BE2C (cell line): ENCODE data around the gene ATN1.

Experiments
- DNase-seq: peaks from one replicate; pipeline ENCODE4 v3.0.0-alpha.2; 2020
- H3K27me3 ChIP-seq: fragments of 250-450 bp; sonication (Bioruptor Pico); 2 replicates; pipeline ENCODE4 v1.5.1; 2020; ENCODE audit warnings: mild to moderate bottlenecking
- H3K36me3 ChIP-seq: fragments of 250-450 bp; sonication (Bioruptor Pico); 2 replicates; pipeline ENCODE4 v1.5.1; 2020; ENCODE audit warnings: mild to moderate bottlenecking
- H3K4me1 ChIP-seq: fragments of 250-450 bp; sonication (Bioruptor Pico); 2 replicates; pipeline ENCODE4 v1.5.1; 2020
- H3K4me3 ChIP-seq: 2 replicates; pipeline ENCODE4 v1.5.1; 2011; ENCODE audit warnings: low read depth, low read length
- H3K9me3 ChIP-seq: fragments of 250-450 bp; sonication (Bioruptor Pico); 2 replicates; pipeline ENCODE4 v1.5.1; 2020
- TF ChIP-seq, protein P1 (sequence below): IDR thresholded peaks from 2 replicates; pipeline ENCODE4 v1.5.1; 2012; ENCODE audit warnings: mild to moderate bottlenecking, low read depth, low read length

Gene ATN1

DNA sequence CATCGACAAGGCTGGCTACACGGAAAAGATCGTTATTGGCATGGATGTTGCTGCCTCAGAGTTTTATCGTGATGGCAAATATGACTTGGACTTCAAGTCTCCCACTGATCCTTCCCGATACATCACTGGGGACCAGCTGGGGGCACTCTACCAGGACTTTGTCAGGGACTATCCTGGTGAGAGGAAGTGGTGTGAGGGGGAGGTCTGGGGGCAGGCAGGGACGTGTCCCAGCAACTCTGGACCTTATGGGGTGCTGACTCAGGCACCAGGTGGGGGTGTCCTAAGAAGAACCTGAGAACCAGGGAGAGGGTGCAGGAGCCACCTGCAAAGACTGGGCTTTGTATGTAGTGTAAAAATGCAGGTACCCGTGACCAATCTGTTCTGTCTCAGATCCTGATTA is 8.2 kb upstream of the ATN1 start:
- no peaks in the 10 kb centered on the region for H3K27me3 ChIP-seq
- no peaks in the 10 kb centered on the region for H3K9me3 ChIP-seq
- H3K4me3 ChIP-seq: no peak overlapping the region
- TF ChIP-seq, protein P1, sequence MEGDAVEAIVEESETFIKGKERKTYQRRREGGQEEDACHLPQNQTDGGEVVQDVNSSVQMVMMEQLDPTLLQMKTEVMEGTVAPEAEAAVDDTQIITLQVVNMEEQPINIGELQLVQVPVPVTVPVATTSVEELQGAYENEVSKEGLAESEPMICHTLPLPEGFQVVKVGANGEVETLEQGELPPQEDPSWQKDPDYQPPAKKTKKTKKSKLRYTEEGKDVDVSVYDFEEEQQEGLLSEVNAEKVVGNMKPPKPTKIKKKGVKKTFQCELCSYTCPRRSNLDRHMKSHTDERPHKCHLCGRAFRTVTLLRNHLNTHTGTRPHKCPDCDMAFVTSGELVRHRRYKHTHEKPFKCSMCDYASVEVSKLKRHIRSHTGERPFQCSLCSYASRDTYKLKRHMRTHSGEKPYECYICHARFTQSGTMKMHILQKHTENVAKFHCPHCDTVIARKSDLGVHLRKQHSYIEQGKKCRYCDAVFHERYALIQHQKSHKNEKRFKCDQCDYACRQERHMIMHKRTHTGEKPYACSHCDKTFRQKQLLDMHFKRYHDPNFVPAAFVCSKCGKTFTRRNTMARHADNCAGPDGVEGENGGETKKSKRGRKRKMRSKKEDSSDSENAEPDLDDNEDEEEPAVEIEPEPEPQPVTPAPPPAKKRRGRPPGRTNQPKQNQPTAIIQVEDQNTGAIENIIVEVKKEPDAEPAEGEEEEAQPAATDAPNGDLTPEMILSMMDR: no peak
- no peak for DNase-seq
- H3K4me1 ChIP-seq: peaks cover 2% of the 10 kb centered on the region
- peaks cover 39% of the 10 kb centered on the region for H3K36me3 ChIP-seq

- Histone ChIP-seq H3K9me3 (no peaks in the 10 kb centered on the region), H3K4me1 (peaks cover 17% of the 10 kb centered on the region), H3K4me3 (no peak overlapping the region), H3K27me3 (no peaks in the 10 kb centered on the region), H3K36me3 (peaks cover 35% of the 10 kb centered on the region)
- DNase-seq: no peak
- TF ChIP-seq, protein P1: no peak
These were observed 6.2 kb upstream of the ATN1 start for GRCh38 chr12:6921539-6921938.

DNA sequence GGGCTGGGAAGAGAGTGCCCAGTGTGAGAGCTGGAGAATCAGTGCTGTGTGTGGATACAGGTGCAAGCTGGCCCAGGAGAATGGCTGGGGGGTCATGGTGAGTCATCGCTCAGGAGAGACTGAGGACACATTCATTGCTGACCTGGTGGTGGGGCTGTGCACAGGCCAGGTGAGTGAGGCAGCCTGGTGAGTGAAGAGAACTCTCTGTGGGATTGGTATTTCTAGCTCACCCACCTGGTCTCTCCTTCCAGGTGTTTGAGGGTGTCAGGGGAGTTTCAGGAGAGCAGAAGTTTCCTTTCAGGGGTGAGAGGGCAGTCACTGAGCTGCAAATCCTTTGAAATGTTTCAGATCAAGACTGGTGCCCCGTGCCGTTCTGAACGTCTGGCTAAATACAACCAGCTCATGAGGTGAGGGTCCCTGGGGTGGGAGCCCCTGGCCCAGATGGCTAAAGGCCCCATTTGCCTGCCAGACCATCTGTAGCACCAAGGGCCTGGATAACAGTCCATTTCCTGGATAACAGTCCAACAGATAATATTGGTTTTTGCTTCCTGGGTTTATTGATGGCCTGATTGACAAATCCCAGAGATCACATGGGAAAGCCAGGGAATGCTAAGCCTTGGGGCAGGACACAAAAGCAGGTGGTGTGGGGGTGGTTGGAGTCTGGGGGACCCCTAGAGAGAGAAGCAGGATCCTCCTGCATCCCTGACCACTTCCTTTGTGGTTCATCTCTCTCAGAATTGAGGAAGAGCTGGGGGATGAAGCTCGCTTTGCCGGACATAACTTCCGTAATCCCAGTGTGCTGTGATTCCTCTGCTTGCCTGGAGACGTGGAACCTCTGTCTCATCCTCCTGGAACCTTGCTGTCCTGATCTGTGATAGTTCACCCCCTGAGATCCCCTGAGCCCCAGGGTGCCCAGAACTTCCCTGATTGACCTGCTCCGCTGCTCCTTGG is 5.5 kb upstream of the ATN1 start:
- Histone ChIP-seq H3K9me3 (no peaks in the 10 kb centered on the region), H3K4me1 (peaks cover 17% of the 10 kb centered on the region), H3K27me3 (no peaks in the 10 kb centered on the region), H3K4me3 (no peak overlapping the region), H3K36me3 (peaks cover 28% of the 10 kb centered on the region)
- TF ChIP-seq, protein P1: no peak
- DNase-seq: no peak

- Histone ChIP-seq H3K27me3 (no peaks in the 10 kb centered on the region), H3K4me1 (peaks cover 17% of the 10 kb centered on the region), H3K9me3 (no peaks in the 10 kb centered on the region), H3K36me3 (peaks cover 24% of the 10 kb centered on the region), H3K4me3 (no peak overlapping the region)
- TF ChIP-seq, protein P1: no peak
- DNase-seq: no peak
These were observed 4.6 kb upstream of the ATN1 start for GRCh38 chr12:6923003-6923732.

GRCh38 chr12:6923851-6924250 is 3.9 kb upstream of the ATN1 start:
- Histone ChIP-seq H3K27me3 (no peaks in the 10 kb centered on the region), H3K4me1 (peaks cover 17% of the 10 kb centered on the region), H3K36me3 (peaks cover 24% of the 10 kb centered on the region), H3K9me3 (no peaks in the 10 kb centered on the region), H3K4me3 (no peak overlapping the region)
- no peak for DNase-seq
- TF ChIP-seq, protein P1: no peak

GRCh38 chr12:6925239-6925539 is 2.6 kb upstream of the ATN1 start:
- H3K9me3 ChIP-seq: no peaks in the 10 kb centered on the region
- H3K4me3 ChIP-seq: no peak overlapping the region
- TF ChIP-seq, protein P1: no peak
- DNase-seq: no peak
- H3K36me3 ChIP-seq: peaks cover 13% of the 10 kb centered on the region
- peaks cover 23% of the 10 kb centered on the region for H3K4me1 ChIP-seq
- H3K27me3 ChIP-seq: no peaks in the 10 kb centered on the region
